H1 (cell line): ENCODE results near the gene RIPOR1. TPM values are rescaled to one million over a fixed set of nuclear protein-coding genes. Genes with fewer than 3 reads are reported as not detected.

ENCODE experiments used
- CTCF ChIA-PET: fragments of 300-600 bp; sonication (Branson Sonifier 250); formaldehyde crosslinking; loops from one replicate; lab custom pipeline; 2021; ENCODE audit not compliant: partially characterized antibody; lab: Charles Lee
- POLR2A ChIA-PET: fragments of 300-600 bp; sonication (Branson Sonifier 250); formaldehyde crosslinking; loops from one replicate; lab custom pipeline; 2021; ENCODE audit warnings: inconsistent platforms; ENCODE audit not compliant: partially characterized antibody; lab: Charles Lee
- DNase-seq, 2 experiments: peaks; one replicate each; pipeline versions ENCODE4 v3.0.0 to v3.0.0-alpha.2; 2010 to 2022; ENCODE audit warnings: low spot score in 2 of 2, low read depth in 1 of 2, mixed read lengths in 1 of 2
- FAIRE-seq: peaks from 2 replicates; lab custom pipeline; 2011; peaks lifted over from hg19 to GRCh38; lab: Jason Lieb, UNC
- H2AFZ ChIP-seq: 2 replicates; pipeline ENCODE4 v1.8.1; 2012; ENCODE audit warnings: low read length, inconsistent platforms
- H2AK5ac ChIP-seq: 2 replicates; pipeline ENCODE4 v1.6.1; 2013; ENCODE audit warnings: low read depth, low read length
- H2BK120ac ChIP-seq: replicated peaks from 2 replicates; pipeline ENCODE3; 2013; ENCODE audit warnings: low read depth, low read length, inconsistent platforms
- H2BK12ac ChIP-seq: 2 replicates; pipeline ENCODE4 v1.6.1; 2013; ENCODE audit warnings: low read depth, low read length
- H2BK15ac ChIP-seq: 2 replicates; pipeline ENCODE4 v1.6.1; 2013; ENCODE audit warnings: low read length
- H2BK20ac ChIP-seq: 2 replicates; pipeline ENCODE4 v1.6.1; 2013; ENCODE audit warnings: low read length
- H2BK5ac ChIP-seq: 2 replicates; pipeline ENCODE4 v1.6.1; 2013; ENCODE audit warnings: low read depth, low read length
- H3K14ac ChIP-seq: 2 replicates; pipeline ENCODE4 v1.6.1; 2013; ENCODE audit warnings: inconsistent platforms; ENCODE audit not compliant: insufficient read length
- H3K18ac ChIP-seq: 2 replicates; pipeline ENCODE4 v1.6.1; 2013; ENCODE audit warnings: low read length; ENCODE audit errors: extremely low read depth
- H3K23ac ChIP-seq: 2 replicates; pipeline ENCODE4 v1.6.1; 2013; ENCODE audit warnings: inconsistent platforms; ENCODE audit not compliant: insufficient read length
- H3K23me2 ChIP-seq: 2 replicates; pipeline ENCODE4 v1.6.1; 2013; ENCODE audit warnings: low read depth, low read length
- H3K27ac ChIP-seq: 2 replicates; pipeline ENCODE4 v1.6.1; 2011; ENCODE audit warnings: low read depth, low read length, inconsistent platforms
- H3K27me3 ChIP-seq, 4 experiments: replicated peaks in 1 of 4; 1 replicate in 1 of 4; 2 replicates in 3 of 4; pipeline versions ENCODE4 v1.6.1 to v1.8.1; 2011 to 2013; ENCODE audit warnings: low read length in 3 of 4, mild to moderate bottlenecking in 3 of 4, inconsistent platforms in 2 of 4, mixed read lengths in 2 of 4, moderate library complexity in 1 of 4; ENCODE audit not compliant: control insufficient read depth in 3 of 4, insufficient read depth in 3 of 4; ENCODE audit errors: extremely low read depth in 1 of 4
- H3K36me3 ChIP-seq, 4 experiments: 2 replicates each; pipeline versions ENCODE4 v1.6.1 to v1.8.1; 2011 to 2013; ENCODE audit warnings: mild to moderate bottlenecking in 4 of 4, low read length in 3 of 4, moderate library complexity in 2 of 4, control low read depth in 1 of 4, inconsistent platforms in 1 of 4; ENCODE audit not compliant: insufficient read depth in 4 of 4, control insufficient read depth in 2 of 4
- H3K4ac ChIP-seq: replicated peaks from 2 replicates; pipeline ENCODE3; 2013; ENCODE audit warnings: low read length, low read depth, mixed read lengths, inconsistent platforms; ENCODE audit not compliant: insufficient read length
- H3K4me1 ChIP-seq, 4 experiments: replicated peaks in 1 of 4; 1 replicate in 1 of 4; 2 replicates in 3 of 4; pipeline versions ENCODE4 v1.6.1 to v1.8.1; 2011 to 2013; ENCODE audit warnings: low read length in 3 of 4, inconsistent platforms in 2 of 4, mixed read lengths in 1 of 4; ENCODE audit not compliant: insufficient read depth in 4 of 4, control insufficient read depth in 3 of 4
- H3K4me2 ChIP-seq, 2 experiments: 2 replicates each; pipeline versions ENCODE4 v1.6.1 to v1.8.1; 2011 to 2013; ENCODE audit warnings: low read depth in 2 of 2, low read length in 2 of 2, control low read depth in 1 of 2, inconsistent platforms in 1 of 2, mild to moderate bottlenecking in 1 of 2; ENCODE audit not compliant: insufficient read depth in 1 of 2
- H3K4me3 ChIP-seq, 4 experiments: fragments of 200-600, 300-600 bp in 1 of 4; sonication (generic), shearing (Covaris generic), sonication (Bioruptor Twin) in 1 of 4; 2 replicates each; pipeline versions ENCODE4 v1.5.1 to v1.8.1; 2011 to 2016; ENCODE audit warnings: low read length in 4 of 4, low read depth in 3 of 4, control low read depth in 2 of 4, inconsistent platforms in 2 of 4, mild to moderate bottlenecking in 2 of 4, mixed read lengths in 1 of 4, moderate library complexity in 1 of 4; ENCODE audit not compliant: insufficient read depth in 2 of 4; ENCODE audit errors: extremely low read depth in 1 of 4
- H3K56ac ChIP-seq: replicated peaks from 2 replicates; pipeline ENCODE3; 2013; ENCODE audit warnings: low read depth, mild to moderate bottlenecking, mixed read lengths, low read length, inconsistent platforms; ENCODE audit not compliant: insufficient read length
- H3K79me1 ChIP-seq: 2 replicates; pipeline ENCODE4 v1.6.1; 2013; ENCODE audit warnings: low read depth, low read length, control low read depth
- H3K79me2 ChIP-seq, 2 experiments: 2 replicates each; pipeline versions ENCODE4 v1.6.1 to v1.8.1; 2012 to 2013; ENCODE audit warnings: low read length in 2 of 2, mild to moderate bottlenecking in 2 of 2, inconsistent platforms in 1 of 2; ENCODE audit not compliant: insufficient read depth in 2 of 2, control insufficient read depth in 1 of 2
- H3K9ac ChIP-seq, 4 experiments: replicated peaks in 1 of 4; 1 replicate in 1 of 4; 2 replicates in 3 of 4; pipeline versions ENCODE4 v1.6.1 to v1.8.1; 2011 to 2013; ENCODE audit warnings: low read depth in 3 of 4, low read length in 3 of 4, control low read depth in 2 of 4, mild to moderate bottlenecking in 2 of 4, moderate library complexity in 2 of 4, inconsistent platforms in 1 of 4; ENCODE audit errors: extremely low read depth in 1 of 4
- H3K9me3 ChIP-seq, 2 experiments: 2 replicates each; pipeline versions ENCODE4 v1.6.1 to v1.8.1; 2012 to 2013; ENCODE audit warnings: mild to moderate bottlenecking in 2 of 2, moderate library complexity in 2 of 2, control low read depth in 1 of 2, inconsistent platforms in 1 of 2, low read depth in 1 of 2, low read length in 1 of 2, mixed read lengths in 1 of 2; ENCODE audit not compliant: insufficient read depth in 2 of 2
- H4K20me1 ChIP-seq, 2 experiments: replicated peaks in 1 of 2; 2 replicates each; pipeline versions ENCODE3 to v1.8.1; 2011 to 2013; ENCODE audit warnings: inconsistent platforms in 2 of 2, low read length in 2 of 2, mild to moderate bottlenecking in 1 of 2; ENCODE audit not compliant: insufficient read depth in 2 of 2, control insufficient read depth in 1 of 2
- H4K5ac ChIP-seq: 2 replicates; pipeline ENCODE4 v1.6.1; 2013; ENCODE audit warnings: low read length, low read depth, mixed read lengths, inconsistent platforms; ENCODE audit not compliant: insufficient read length
- H4K8ac ChIP-seq: 2 replicates; pipeline ENCODE4 v1.8.0; 2013; ENCODE audit warnings: mild to moderate bottlenecking, moderate library complexity, low read length, inconsistent platforms; ENCODE audit not compliant: insufficient read depth; ENCODE audit errors: extremely low read depth
- H4K91ac ChIP-seq: replicated peaks from 2 replicates; pipeline ENCODE3; 2013; ENCODE audit warnings: low read length, mixed read lengths, inconsistent platforms; ENCODE audit not compliant: insufficient read length
- ASH2L ChIP-seq: fragments of 200-600, 300-600 bp; sonication (generic); IDR thresholded peaks from one replicate; pipeline ENCODE4 v1.7.1; 2017; ENCODE audit warnings: low read length
- BACH1 ChIP-seq: IDR thresholded peaks from 2 replicates; pipeline ENCODE4 v1.6.1; 2012; ENCODE audit warnings: low read length, improper control_type of control experiment
- BCL11A ChIP-seq, 2 experiments: IDR thresholded peaks; one replicate each; pipeline ENCODE4 v1.6.1; 2011; ENCODE audit warnings: low read depth in 2 of 2, low read length in 2 of 2, mild to moderate bottlenecking in 2 of 2
- POLR2A ChIP-seq, 2 experiments: IDR thresholded peaks; 1 replicate in 1 of 2; 2 replicates in 1 of 2; pipeline ENCODE4 v1.6.1; 2011; ENCODE audit warnings: low read depth in 2 of 2, low read length in 2 of 2, mild to moderate bottlenecking in 2 of 2; ENCODE audit errors: control extremely low read depth in 1 of 2
- SP4 ChIP-seq: IDR thresholded peaks from 2 replicates; pipeline ENCODE4 v1.6.1; 2012; ENCODE audit warnings: low read length, inconsistent platforms
- WGBS, 2 experiments: shearing (Covaris generic) in 1 of 2; methylation state at CpG; one replicate each; pipeline versions ENCODE4 v1.1.6 to v1.1.7; 2013 to 2015; ENCODE audit warnings: low lambda C conversion rate in 2 of 2, mixed read lengths in 2 of 2, inconsistent platforms in 1 of 2, low coverage in 1 of 2, missing lambda C conversion rate in 1 of 2; ENCODE audit not compliant: insufficient replicate concordance in 2 of 2, insufficient coverage in 1 of 2, insufficient read length in 1 of 2; ENCODE audit errors: extremely low coverage in 1 of 2, missing lambda C conversion rate in 1 of 2; 5-methylcytosine and 5-hydroxymethylcytosine counted together
- polyA plus RNA-seq, 7 experiments: library from polyadenylated mRNA; depleted of rRNA in 3 of 7; stranded (reverse) in 5 of 7; unstranded in 2 of 7; fragments of >200 nt in 5 of 7; fragments of 200-250 nt in 2 of 7; gene quantifications; 1 replicate in 5 of 7; 2 replicates in 1 of 7; 4 replicates in 1 of 7; pipeline versions ENCODE4 v1.2.1 to v1.2.3, GENCODE V29; 2011 to 2013; ENCODE audit warnings: missing spikeins in 2 of 7, mixed read lengths in 2 of 7
- total RNA-seq: library from RNA; stranded (reverse); fragmentation: NEBNext Ultra II Directional; extraction: Animal tissue kit (Norgen Biotek cat#: 25700); gene quantifications from 2 replicates; pipeline ENCODE4 v1.2.1, GENCODE V29; 2021
- TF ChIP-seq, protein P1 (sequence below): IDR thresholded peaks from 2 replicates; pipeline ENCODE4 v1.6.1; 2012; ENCODE audit warnings: inconsistent platforms

RIPOR1 gene
- total and polyA plus RNA-seq, 2 of the 8 experiments (the other 6 are each of a cell fraction or from before 2014, with no cell fraction given): 2.7 to 10.1 TPM

DNA sequence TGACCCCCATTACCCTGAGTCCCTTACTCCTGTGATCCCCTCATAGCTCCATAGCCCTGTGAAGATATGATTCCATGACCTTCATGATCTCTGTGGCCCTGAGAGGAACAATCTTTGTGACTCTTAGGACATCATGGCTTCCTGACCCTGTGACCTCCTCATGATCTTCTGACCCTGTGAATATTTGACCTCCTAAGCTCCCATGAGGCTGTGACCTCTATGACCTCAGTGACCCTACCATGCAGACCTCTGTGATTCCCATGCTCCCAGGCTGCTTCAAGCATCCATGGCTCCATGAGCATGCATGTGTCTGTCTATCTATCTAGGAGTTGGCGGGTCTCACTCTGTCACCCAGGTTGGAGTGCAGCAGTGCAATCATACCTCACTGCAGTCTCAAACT is 12.1 kb downstream of the RIPOR1 start:
- H2BK12ac ChIP-seq: no peak overlapping the region
- no peak for DNase-seq
- no peak overlapping the region for H2BK20ac ChIP-seq
- peaks cover 30 to 59% (median 57%) of the 10 kb centered on the region in 4 experiments for H3K27me3 ChIP-seq
- no peak overlapping the region for H4K5ac ChIP-seq
- no peak overlapping the region for H3K4me3 ChIP-seq
- H3K36me3 ChIP-seq: peaks cover 0 to 3% (median 0%) of the 10 kb centered on the region in 4 experiments; a peak in 2 of 8 replicates
- H4K91ac ChIP-seq: no peak overlapping the region
- no peaks in the 10 kb centered on the region; the same call in 1 of the 2 replicates for H3K79me1 ChIP-seq
- H3K56ac ChIP-seq: no peak overlapping the region
- ChIA-PET CTCF (interaction anchor here (0.6 to 3.8 kb wide), 11 partner anchors 11 to 1585 kb away, joined by 3 to 23 read pairs (median 5); partner anchors contain the start of gene CARMIL2), POLR2A (interaction anchor here (1.0 to 5.1 kb wide), 5 partner anchors 11 to 119 kb away, joined by 3 to 27 read pairs (median 5); partner anchors contain the start of genes ACD and CTCF)
- H3K18ac ChIP-seq: no peak overlapping the region
- no peak overlapping the region for H4K8ac ChIP-seq
- no peak overlapping the region for H2BK120ac ChIP-seq
- H3K23ac ChIP-seq: no peak overlapping the region
- peaks cover 9 to 26% of the 10 kb centered on the region in 2 experiments for H4K20me1 ChIP-seq
- FAIRE-seq: no peak
- H3K27ac ChIP-seq: no peak overlapping the region
- no peak overlapping the region for H3K4ac ChIP-seq
- H3K4me2 ChIP-seq: no peak overlapping the region
- H2BK15ac ChIP-seq: no peak overlapping the region
- no peak overlapping the region for H3K14ac ChIP-seq
- H3K9ac ChIP-seq: no peak overlapping the region
- 93% methylated on average over 1 of the region's 1 CpG; no CpG with 5 or more reads in 1 of the 2 experiments for WGBS, 2 experiments
- no peak overlapping the region for H2AK5ac ChIP-seq
- H3K23me2 ChIP-seq: peaks cover 16% of the 10 kb centered on the region; the same call in 1 of the 2 replicates
- peaks cover 0 to 11% (median 6%) of the 10 kb centered on the region in 4 experiments; a peak in 5 of 7 replicates for H3K4me1 ChIP-seq
- no peaks in the 10 kb centered on the region for H3K9me3 ChIP-seq
- no peak overlapping the region for H2BK5ac ChIP-seq
- H3K79me2 ChIP-seq: no peaks in the 10 kb centered on the region
- TF ChIP-seq, protein P1, sequence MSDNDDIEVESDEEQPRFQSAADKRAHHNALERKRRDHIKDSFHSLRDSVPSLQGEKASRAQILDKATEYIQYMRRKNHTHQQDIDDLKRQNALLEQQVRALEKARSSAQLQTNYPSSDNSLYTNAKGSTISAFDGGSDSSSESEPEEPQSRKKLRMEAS: no peak
- TF ChIP-seq BACH1 (no peak), POLR2A (IDR thresholded peaks at IDR 0.05; ENCODE audit: control extremely low read depth in 1 of 2, low read depth in 2 of 2, low read length in 2 of 2) (no peak), ASH2L (no peak), BCL11A (IDR thresholded peaks at IDR 0.05; ENCODE audit: low read depth in 2 of 2, low read length in 2 of 2) (no peak), SP4 (no peak)
- no peak overlapping the region for H2AFZ ChIP-seq
